Naive thymus-derived CD4-positive, alpha-beta T cell (primary cell): ENCODE data around the gene NOM1. TPM values are rescaled to one million over a fixed set of nuclear protein-coding genes. Genes with fewer than 3 reads are reported as not detected.

ENCODE experiments used
- ATAC-seq: fragments of 150-1000 bp; cut with Tn5 transposase; 2 replicates; pipeline ENCODE4 v1.10.0; 2021; ENCODE audit warnings: mild to moderate bottlenecking, moderate library complexity
- CTCF ChIA-PET: fragments of 350-600 bp; sonication (Branson Sonifier 250); formaldehyde crosslinking; loops from one replicate; lab custom pipeline; 2021; ENCODE audit warnings: antibody characterized with exemption; lab: Charles Lee
- POLR2A ChIA-PET: fragments of 350-600 bp; sonication (Branson Sonifier 250); formaldehyde crosslinking; loops from one replicate; lab custom pipeline; 2021; ENCODE audit warnings: antibody characterized with exemption, inconsistent platforms; lab: Charles Lee
- DNase-seq, 9 donors: peaks; one replicate each; pipeline versions ENCODE4 v3.0.0 to v3.0.0-alpha.2; 2020 to 2022; ENCODE audit warnings: mixed read lengths in 1 of 9
- H3K27ac ChIP-seq: one replicate; pipeline ENCODE4 v1.7.0; 2013; ENCODE audit warnings: mild to moderate bottlenecking, low read depth, low read length, moderate library complexity
- H3K27me3 ChIP-seq, 2 donors: one replicate each; pipeline ENCODE4 v1.7.0; 2013; ENCODE audit warnings: low read length in 2 of 2, mild to moderate bottlenecking in 2 of 2, moderate library complexity in 2 of 2; ENCODE audit not compliant: control insufficient read depth in 2 of 2, insufficient read depth in 2 of 2
- H3K36me3 ChIP-seq, 3 experiments: 1 replicate in 2 of 3; 2 replicates in 1 of 3; pipeline ENCODE4 v1.7.0; 2013; ENCODE audit warnings: low read length in 3 of 3, mild to moderate bottlenecking in 3 of 3, moderate library complexity in 1 of 3; ENCODE audit not compliant: insufficient read depth in 3 of 3, control insufficient read depth in 2 of 3
- H3K4me1 ChIP-seq, 2 donors: one replicate each; pipeline ENCODE4 v1.7.0; 2013; ENCODE audit warnings: low read length in 2 of 2, mild to moderate bottlenecking in 2 of 2, moderate library complexity in 1 of 2; ENCODE audit not compliant: control insufficient read depth in 2 of 2, insufficient read depth in 2 of 2
- H3K4me3 ChIP-seq: 2 replicates; pipeline ENCODE4 v1.7.0; 2013; ENCODE audit warnings: mild to moderate bottlenecking, low read length
- H3K9me3 ChIP-seq, 3 experiments: 1 replicate in 2 of 3; 2 replicates in 1 of 3; pipeline ENCODE4 v1.7.0; 2013; ENCODE audit warnings: low read length in 3 of 3; ENCODE audit not compliant: control insufficient read depth in 2 of 3
- H3K27ac Mint-ChIP-seq, 9 donors: one replicate each; pipeline ENCODE4 v1.8.0; 2020 to 2022; ENCODE audit warnings: mixed read lengths in 9 of 9, mild to moderate bottlenecking in 8 of 9, moderate library complexity in 5 of 9, inconsistent platforms in 2 of 9
- H3K27me3 Mint-ChIP-seq, 5 donors: one replicate each; pipeline ENCODE4 v1.8.0; 2021 to 2022; ENCODE audit warnings: mixed read lengths in 5 of 5, mild to moderate bottlenecking in 1 of 5
- H3K36me3 Mint-ChIP-seq, 5 donors: one replicate each; pipeline ENCODE4 v1.8.0; 2020 to 2022; ENCODE audit warnings: mixed read lengths in 5 of 5, mild to moderate bottlenecking in 3 of 5, inconsistent platforms in 1 of 5
- H3K4me1 Mint-ChIP-seq, 7 donors: one replicate each; pipeline ENCODE4 v1.8.0; 2020 to 2022; ENCODE audit warnings: mixed read lengths in 7 of 7, mild to moderate bottlenecking in 3 of 7, inconsistent platforms in 1 of 7
- H3K4me3 Mint-ChIP-seq, 10 donors: one replicate each; pipeline ENCODE4 v1.8.0; 2020 to 2022; ENCODE audit warnings: mild to moderate bottlenecking in 10 of 10, mixed read lengths in 10 of 10, moderate library complexity in 6 of 10, inconsistent platforms in 2 of 10
- H3K9me3 Mint-ChIP-seq, 11 donors: one replicate each; pipeline ENCODE4 v1.8.0; 2020 to 2022; ENCODE audit warnings: mixed read lengths in 11 of 11, mild to moderate bottlenecking in 4 of 11, inconsistent platforms in 1 of 11, moderate library complexity in 1 of 11
- intact Hi-C, 2 donors: fragments of 100-400 bp; cut with micrococcal nuclease; formaldehyde crosslinking; loops; one replicate each; pipeline ENCODE4 v1.15.1; 2023
- polyA plus RNA-seq, 2 donors: library from polyadenylated mRNA; unstranded; fragments of 300-500 nt; fragmentation: Illumina TruSeq; gene quantifications; one replicate each; pipeline ENCODE4 v1.2.3, GENCODE V29; 2021
- total RNA-seq, 6 experiments: library from RNA in 5 of 6; stranded (reverse) in 5 of 6; gene quantifications; 1 replicate in 5 of 6; 2 replicates in 1 of 6; pipeline ENCODE4 v1.2.3 and lab custom pipeline; 2021 to 2026

The NOM1 gene
- total and polyA plus RNA-seq, 7 experiments from 2014 or later = 4.2 to 40.7 (median 32.6) TPM

GRCh38 chr7:157010588-157011332 is 61.2 kb downstream of the NOM1 start, which contains the start of gene MNX1:
TSS of gene MNX1 (minus strand) at chr7:157010663. CDS start at chr7:157010350, 313 bp downstream.
- peak; percentile 77 for ATAC-seq
- Mint-ChIP-seq H3K27me3 (peaks cover 58 to 85% (median 65%) of the 10 kb centered on the region in 5 donors), H3K4me1 (peaks cover 8 to 17% (median 9%) of the 10 kb centered on the region in 7 donors), H3K4me3 (peak within 1 kb of the TSS; percentile 30 to 83 (median 69)), H3K36me3 (peaks cover 0 to 3% (median 0%) of the 10 kb centered on the region in 5 donors), H3K27ac (peak within 1 kb of the TSS in 1 of 9 donors; percentile 63), H3K9me3 (peaks cover 0 to 2% (median 0%) of the 10 kb centered on the region in 11 donors)
- peak within 1 kb of the TSS; percentile 24 for H3K4me3 ChIP-seq
- H3K36me3 ChIP-seq = no peaks in the 10 kb centered on the region
- no peak within 1 kb of the TSS for H3K27ac ChIP-seq
- DNase-seq = peak in 4 of 9 donors; percentile 11 to 49 (median 20)
- H3K4me1 ChIP-seq = no peaks in the 10 kb centered on the region
- no peaks in the 10 kb centered on the region for H3K9me3 ChIP-seq
- ChIA-PET CTCF (no interaction called here), POLR2A (no interaction called here)
- intact Hi-C loops = no loop called here
- H3K27me3 ChIP-seq = peaks cover 9 to 19% of the 10 kb centered on the region in 2 donors

DNA sequence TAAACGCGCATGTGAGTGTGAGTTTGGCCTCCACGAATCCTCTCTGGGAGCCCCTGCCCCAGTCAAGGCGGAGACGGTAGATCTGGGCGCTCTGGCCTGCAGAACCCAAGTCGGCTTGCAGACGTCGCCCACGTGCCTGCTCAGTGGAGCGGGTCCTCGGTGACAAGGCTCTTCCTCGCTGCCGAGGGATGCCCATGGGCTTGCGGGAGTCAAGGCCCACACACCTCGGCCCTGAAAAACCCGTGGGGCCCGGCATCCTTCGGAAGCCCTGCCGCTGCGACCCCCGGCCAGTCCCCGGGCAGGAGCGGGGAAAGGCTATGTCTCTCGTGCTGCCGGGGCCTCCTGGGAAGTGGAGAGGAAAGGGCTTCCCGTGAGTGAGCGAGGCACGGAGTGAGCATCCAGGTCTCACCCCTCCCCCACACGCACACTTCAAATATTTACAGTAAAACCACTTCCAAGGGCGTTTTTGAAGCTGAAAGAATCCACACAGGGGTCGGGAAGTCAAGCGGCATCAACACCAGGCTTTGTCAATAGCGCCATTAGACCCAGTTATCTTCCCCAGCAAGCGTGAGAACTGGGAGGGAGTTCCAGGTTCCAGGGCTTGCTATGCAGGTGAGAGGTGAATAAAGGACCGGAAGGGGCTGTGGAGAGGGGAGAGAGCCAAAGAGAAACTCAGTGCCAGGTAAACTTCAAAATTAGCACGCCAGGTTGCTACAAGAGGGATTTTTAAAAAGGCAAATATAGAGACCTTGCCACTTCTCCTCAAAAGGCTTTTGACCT is 62.0 kb downstream of the NOM1 start:
- peak overlapping the region; percentile 30 to 76 (median 68) for H3K4me3 Mint-ChIP-seq
- peaks cover 0 to 3% (median 0%) of the 10 kb centered on the region in 5 donors for H3K36me3 Mint-ChIP-seq
- Histone ChIP-seq H3K27me3 (peaks cover 9 to 19% of the 10 kb centered on the region in 2 donors), H3K4me3 (peak overlapping the region; percentile 24), H3K27ac (no peak overlapping the region), H3K9me3 (no peaks in the 10 kb centered on the region), H3K36me3 (no peaks in the 10 kb centered on the region), H3K4me1 (peaks cover 0 to 6% of the 10 kb centered on the region in 2 donors)
- no peak for ATAC-seq
- POLR2A ChIA-PET = no interaction called here
- no peak for DNase-seq
- H3K9me3 Mint-ChIP-seq = peaks cover 0 to 2% (median 0%) of the 10 kb centered on the region in 11 donors
- H3K27me3 Mint-ChIP-seq = peaks cover 65 to 86% (median 73%) of the 10 kb centered on the region in 5 donors
- peak overlapping the region in 1 of 9 donors; percentile 63 for H3K27ac Mint-ChIP-seq
- peaks cover 9 to 21% (median 14%) of the 10 kb centered on the region in 7 donors for H3K4me1 Mint-ChIP-seq
- intact Hi-C loops = no loop called here
- CTCF ChIA-PET = no interaction called here

GRCh38 chr7:157012113-157012547 is 62.6 kb downstream of the NOM1 start:
- ChIA-PET POLR2A (no interaction called here), CTCF (no interaction called here)
- peaks cover 0 to 2% (median 0%) of the 10 kb centered on the region in 11 donors for H3K9me3 Mint-ChIP-seq
- peak overlapping the region in 8 of 10 donors; percentile 24 to 76 (median 62) for H3K4me3 Mint-ChIP-seq
- intact Hi-C loops = no loop called here
- no peak overlapping the region for H3K4me3 ChIP-seq
- H3K4me1 ChIP-seq = peaks cover 0 to 6% of the 10 kb centered on the region in 2 donors
- DNase-seq (no peak), ATAC-seq (no peak)
- no peak overlapping the region for H3K27ac Mint-ChIP-seq
- H3K27me3 Mint-ChIP-seq = peaks cover 66 to 87% (median 74%) of the 10 kb centered on the region in 5 donors
- peaks cover 0 to 3% (median 0%) of the 10 kb centered on the region in 5 donors for H3K36me3 Mint-ChIP-seq
- H3K4me1 Mint-ChIP-seq = peaks cover 9 to 21% (median 18%) of the 10 kb centered on the region in 7 donors
- H3K36me3 ChIP-seq = no peaks in the 10 kb centered on the region
- H3K27ac ChIP-seq = no peak overlapping the region
- peaks cover 9 to 19% of the 10 kb centered on the region in 2 donors for H3K27me3 ChIP-seq
- no peaks in the 10 kb centered on the region for H3K9me3 ChIP-seq

DNA sequence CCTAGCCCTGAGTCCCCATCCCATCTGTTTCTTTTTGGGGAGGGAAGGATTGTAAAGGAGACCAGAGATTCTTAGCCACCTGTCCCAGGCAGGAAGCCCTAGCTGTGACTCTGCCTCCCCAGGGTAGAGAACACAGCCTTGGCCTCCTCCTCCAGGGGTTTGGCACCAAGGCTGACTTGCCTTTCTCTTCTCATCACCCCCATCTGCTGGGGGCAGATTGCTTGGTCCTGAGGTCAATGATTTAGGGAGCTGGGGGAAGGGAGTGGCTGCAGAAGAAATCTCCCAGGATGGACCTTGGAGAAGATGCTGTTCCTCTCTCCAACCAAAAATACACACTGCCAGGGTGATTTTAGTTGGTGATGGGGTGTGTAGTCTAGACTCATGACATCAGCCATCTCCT is 63.6 kb downstream of the NOM1 start:
- Histone ChIP-seq H3K27ac (no peak overlapping the region), H3K9me3 (no peaks in the 10 kb centered on the region), H3K27me3 (peaks cover 12 to 19% of the 10 kb centered on the region in 2 donors), H3K36me3 (no peaks in the 10 kb centered on the region), H3K4me3 (no peak overlapping the region), H3K4me1 (peaks cover 0 to 6% of the 10 kb centered on the region in 2 donors)
- POLR2A ChIA-PET = no interaction called here
- Mint-ChIP-seq H3K27ac (no peak overlapping the region), H3K4me1 (peaks cover 9 to 21% (median 18%) of the 10 kb centered on the region in 7 donors), H3K9me3 (peaks cover 0 to 2% (median 0%) of the 10 kb centered on the region in 11 donors), H3K36me3 (peaks cover 0 to 3% (median 0%) of the 10 kb centered on the region in 5 donors), H3K27me3 (peaks cover 59 to 85% (median 70%) of the 10 kb centered on the region in 5 donors), H3K4me3 (no peak overlapping the region)
- no peak for DNase-seq
- no peak for ATAC-seq
- CTCF ChIA-PET = no interaction called here
- intact Hi-C loops = no loop called here

GRCh38 chr7:157013602-157014549 is 64.4 kb downstream of the NOM1 start:
- Mint-ChIP-seq H3K27me3 (peaks cover 57 to 83% (median 68%) of the 10 kb centered on the region in 5 donors), H3K9me3 (peaks cover 0 to 2% (median 0%) of the 10 kb centered on the region in 11 donors), H3K27ac (no peak overlapping the region), H3K4me1 (peaks cover 10 to 25% (median 21%) of the 10 kb centered on the region in 7 donors), H3K36me3 (peaks cover 0 to 3% (median 0%) of the 10 kb centered on the region in 5 donors), H3K4me3 (no peak overlapping the region)
- intact Hi-C loops = no loop called here
- Histone ChIP-seq H3K36me3 (no peaks in the 10 kb centered on the region), H3K4me3 (no peak overlapping the region), H3K9me3 (no peaks in the 10 kb centered on the region), H3K27me3 (peaks cover 12 to 18% of the 10 kb centered on the region in 2 donors), H3K4me1 (peaks cover 0 to 6% of the 10 kb centered on the region in 2 donors), H3K27ac (no peak overlapping the region)
- ChIA-PET POLR2A (no interaction called here), CTCF (no interaction called here)
- DNase-seq (no peak), ATAC-seq (no peak)
